ENCODE measurements around the gene NFKB1. TPM values are rescaled to one million over a fixed set of nuclear protein-coding genes. Genes with fewer than 3 reads are reported as not detected.
"Not testable (repeated sequence)": the region's sequence is repeated elsewhere in the genome, so short reads cannot be mapped to it uniquely, and the experiment has no call there.

Gene NFKB1
- total RNA-seq, 5 donors from 2014 or later (not counting 1 experiment from before 2014, with no cell fraction given): 83.0 to 185 (median 92.1) TPM

DNA sequence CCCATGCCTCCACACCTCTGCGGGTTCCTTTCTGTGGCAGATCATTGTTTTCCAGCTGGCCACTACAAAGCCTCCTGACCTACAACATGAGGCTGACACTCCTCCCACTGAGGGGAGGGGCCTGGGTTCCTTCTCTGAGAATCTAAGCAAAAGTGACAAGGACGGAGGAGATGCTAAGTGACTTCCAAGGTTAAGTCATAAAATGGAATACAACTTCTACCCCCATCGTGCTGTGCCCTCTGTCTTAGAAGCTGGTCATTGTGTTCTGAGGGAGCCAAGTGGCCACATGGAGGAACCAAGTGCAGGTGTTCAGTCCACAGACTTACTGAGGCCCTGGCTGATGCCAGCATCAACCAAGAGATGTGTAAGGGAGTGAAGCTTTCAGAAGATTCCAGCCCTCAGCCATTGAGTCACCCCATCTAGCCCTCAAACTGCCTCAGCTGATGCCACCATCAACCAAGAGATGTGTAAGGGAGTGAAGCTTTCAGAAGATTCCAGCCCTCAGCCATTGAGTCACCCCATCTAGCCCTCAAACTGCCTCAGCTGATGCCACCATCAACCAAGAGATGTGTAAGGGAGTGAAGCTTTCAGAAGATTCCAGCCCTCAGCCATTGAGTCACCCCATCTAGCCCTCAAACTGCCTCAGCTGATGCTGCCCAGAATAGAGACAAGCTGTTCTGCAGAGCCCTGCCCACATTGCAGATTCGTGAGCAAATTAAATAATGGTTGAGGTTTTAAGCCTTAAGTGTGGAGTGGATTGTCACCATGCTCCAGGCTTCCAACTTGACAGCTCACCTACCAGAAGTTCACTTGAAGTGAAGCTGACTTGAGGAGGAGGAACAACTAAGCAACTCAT is 118.8 kb downstream of the NFKB1 start:
- not testable (repeated sequence) for H3K4me3 Mint-ChIP-seq; H3K4me3 ChIP-seq (ENCODE audit: control insufficient read depth in 1 of 2, extremely low read depth in 1 of 2, low read length in 1 of 2); DNase-seq; H3K9me3 Mint-ChIP-seq; H3K27ac ChIP-seq (ENCODE audit: low read length); H3K9me3 ChIP-seq; H3K27me3 ChIP-seq (replicated peaks in 1 of 2; ENCODE audit: control insufficient read depth in 2 of 2, extremely low read depth in 1 of 2, insufficient read depth in 2 of 2, low read length in 1 of 2); H3K27me3 Mint-ChIP-seq
- ChIA-PET CTCF (interaction anchor here (0.6 to 1.5 kb wide), 8 partner anchors 8 to 389 kb away, joined by 3 to 4 read pairs (median 3); no protein-coding TSS in a partner anchor), POLR2A (interaction anchor here in 1 of 2 donors (0.9 kb wide), 1 partner anchor 23 kb away, joined by 3 read pairs; no protein-coding TSS in a partner anchor)
- Mint-ChIP-seq H3K4me1 (peaks cover 55 to 63% (median 59%) of the 10 kb centered on the region in 3 donors), H3K36me3 (peaks cover 25% of the 10 kb centered on the region), H3K27ac (peak overlapping the region; percentile 68 to 85)
- peaks cover 5 to 15% of the 10 kb centered on the region in 2 donors for H3K36me3 ChIP-seq (ENCODE audit: control insufficient read depth in 2 of 2, extremely low read depth in 1 of 2, insufficient read depth in 1 of 2, low read length in 1 of 2)
- peak; percentile 17 to 43 (median 30) for ATAC-seq (replicated peaks in 1 of 4)
- WGBS (ENCODE audit: insufficient coverage): 100% methylated on average over 1 of the region's 4 CpGs
- H3K4me1 ChIP-seq (ENCODE audit: control insufficient read depth in 1 of 2, extremely low read depth in 1 of 2, insufficient read depth in 2 of 2, low read length in 2 of 2): peaks cover 13 to 16% of the 10 kb centered on the region in 2 experiments

DNA sequence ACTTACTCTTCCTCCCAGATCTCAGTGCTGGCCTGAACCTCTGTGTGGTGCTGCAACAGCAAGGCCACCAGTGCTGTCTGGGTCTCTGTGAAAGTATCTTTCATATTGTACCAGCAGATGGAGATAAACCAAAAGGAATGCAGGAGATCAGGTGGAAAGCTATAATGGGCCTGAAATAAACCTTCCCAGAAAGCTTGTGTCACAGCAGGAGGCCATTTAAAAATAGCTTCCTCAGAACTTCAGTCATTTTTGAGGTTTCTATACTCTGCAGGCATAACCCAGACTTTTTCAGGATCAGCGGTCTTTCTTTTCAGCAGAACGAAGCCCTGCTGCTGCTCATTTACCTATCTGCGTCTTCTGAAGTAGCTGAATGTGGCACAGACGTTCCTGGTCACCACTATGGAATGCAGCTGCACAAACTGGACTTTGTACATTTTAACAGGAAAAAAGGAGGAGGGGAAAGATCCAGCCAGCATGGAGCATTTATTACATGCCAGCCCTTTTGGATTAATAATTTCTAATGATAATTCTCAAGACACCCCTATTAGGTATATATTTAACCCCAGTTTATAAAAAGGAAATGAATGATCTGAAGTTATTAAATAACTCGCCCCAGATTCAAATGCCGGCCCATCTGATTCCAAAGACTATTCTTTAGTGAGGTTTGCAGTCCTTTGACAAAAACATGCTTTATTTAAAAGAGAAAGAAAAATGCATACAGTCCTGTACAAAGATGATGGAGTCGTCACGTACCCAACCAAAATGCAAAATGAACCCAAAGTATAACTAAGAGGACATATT is 119.7 kb downstream of the NFKB1 start:
- peak in 1 of 35 experiments; percentile 52 for DNase-seq
- peaks cover 13 to 14% of the 10 kb centered on the region in 2 experiments for H3K4me1 ChIP-seq (ENCODE audit: control insufficient read depth in 1 of 2, extremely low read depth in 1 of 2, insufficient read depth in 2 of 2, low read length in 2 of 2)
- H3K27me3 ChIP-seq (replicated peaks in 1 of 2; ENCODE audit: control insufficient read depth in 2 of 2, extremely low read depth in 1 of 2, insufficient read depth in 2 of 2, low read length in 1 of 2): no peaks in the 10 kb centered on the region
- ChIA-PET CTCF (interaction anchor here (0.6 to 1.5 kb wide), 9 partner anchors 8 to 388 kb away, joined by 3 to 4 read pairs (median 3); no protein-coding TSS in a partner anchor), POLR2A (no interaction called here)
- H3K4me3 ChIP-seq (ENCODE audit: control insufficient read depth in 1 of 2, extremely low read depth in 1 of 2, low read length in 1 of 2): no peak overlapping the region
- H3K27ac ChIP-seq (ENCODE audit: low read length): no peak overlapping the region
- peak; percentile 24 to 63 (median 37) for ATAC-seq (replicated peaks in 1 of 4)
- H3K4me3 Mint-ChIP-seq: no peak overlapping the region
- H3K27me3 Mint-ChIP-seq: no peaks in the 10 kb centered on the region
- H3K27ac Mint-ChIP-seq: peak overlapping the region; percentile 68 to 85
- WGBS (ENCODE audit: insufficient coverage): 81% methylated on average over 4 of the region's 8 CpGs
- no peaks in the 10 kb centered on the region for H3K9me3 Mint-ChIP-seq
- peaks cover 56 to 61% (median 60%) of the 10 kb centered on the region in 3 donors for H3K4me1 Mint-ChIP-seq
- H3K36me3 Mint-ChIP-seq: peaks cover 18% of the 10 kb centered on the region
- H3K36me3 ChIP-seq (ENCODE audit: control insufficient read depth in 2 of 2, extremely low read depth in 1 of 2, insufficient read depth in 1 of 2, low read length in 1 of 2): peaks cover 3 to 11% of the 10 kb centered on the region in 2 donors
- H3K9me3 ChIP-seq: no peaks in the 10 kb centered on the region

DNA sequence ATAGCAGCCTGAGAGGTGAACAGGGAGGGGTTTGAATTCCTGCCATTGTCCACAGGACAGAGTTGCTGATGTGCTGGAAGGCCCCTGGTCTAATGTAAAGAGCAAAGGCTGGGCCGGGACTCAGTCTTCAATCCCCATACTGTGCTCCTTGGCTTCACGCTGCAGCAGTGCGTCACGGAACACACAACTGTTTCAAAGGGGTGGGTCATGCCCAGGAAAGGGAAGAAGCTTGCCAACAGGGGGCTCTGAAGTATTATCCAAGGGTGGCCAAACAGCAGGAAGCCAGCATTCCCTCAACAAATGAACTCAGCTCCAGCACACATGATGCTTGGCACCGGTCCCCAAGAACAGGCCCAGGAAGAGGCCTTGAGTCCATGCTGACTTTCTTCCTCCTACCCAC is 122.5 kb downstream of the NFKB1 start:
- ChIA-PET CTCF (interaction anchor here (1.1 to 1.4 kb wide), 3 partner anchors 37 to 384 kb away, joined by 3 read pairs; no protein-coding TSS in a partner anchor), POLR2A (no interaction called here)
- Histone ChIP-seq H3K27ac (ENCODE audit: low read length) (no peak overlapping the region), H3K36me3 (ENCODE audit: control insufficient read depth in 2 of 2, extremely low read depth in 1 of 2, insufficient read depth in 1 of 2, low read length in 1 of 2) (no peaks in the 10 kb centered on the region), H3K27me3 (replicated peaks in 1 of 2; ENCODE audit: control insufficient read depth in 2 of 2, extremely low read depth in 1 of 2, insufficient read depth in 2 of 2, low read length in 1 of 2) (no peaks in the 10 kb centered on the region), H3K4me3 (ENCODE audit: control insufficient read depth in 1 of 2, extremely low read depth in 1 of 2, low read length in 1 of 2) (no peak overlapping the region), H3K9me3 (no peaks in the 10 kb centered on the region), H3K4me1 (ENCODE audit: control insufficient read depth in 1 of 2, extremely low read depth in 1 of 2, insufficient read depth in 2 of 2, low read length in 2 of 2) (peaks cover 2 to 10% of the 10 kb centered on the region in 2 experiments)
- ATAC-seq (replicated peaks in 1 of 4) (no peak), DNase-seq (no peak)
- WGBS (ENCODE audit: insufficient coverage): 86% methylated on average over 3 of the region's 5 CpGs
- Mint-ChIP-seq H3K27me3 (no peaks in the 10 kb centered on the region), H3K9me3 (no peaks in the 10 kb centered on the region), H3K4me1 (peaks cover 63 to 69% (median 68%) of the 10 kb centered on the region in 3 donors), H3K27ac (peak overlapping the region; percentile 6 to 68), H3K36me3 (peaks cover under 1% of the 10 kb centered on the region), H3K4me3 (no peak overlapping the region)

- CTCF ChIA-PET: interaction anchor here (0.6 to 1.4 kb wide), 7 partner anchors 12 to 383 kb away, joined by 3 to 4 read pairs (median 3); no protein-coding TSS in a partner anchor
- Mint-ChIP-seq H3K4me1 (peaks cover 63 to 70% (median 68%) of the 10 kb centered on the region in 3 donors), H3K9me3 (no peaks in the 10 kb centered on the region), H3K36me3 (no peaks in the 10 kb centered on the region), H3K27ac (peak overlapping the region in 1 of 2 donors; percentile 68), H3K27me3 (no peaks in the 10 kb centered on the region), H3K4me3 (peak overlapping the region in 1 of 3 donors; percentile 68)
- POLR2A ChIA-PET: interaction anchor here (0.6 to 0.7 kb wide), 2 partner anchors 12 kb away, joined by 3 to 4 read pairs; no protein-coding TSS in a partner anchor
- 100% methylated on average over 2 of the region's 4 CpGs for WGBS (ENCODE audit: insufficient coverage)
- ATAC-seq (replicated peaks in 1 of 4): no peak
- Histone ChIP-seq H3K36me3 (ENCODE audit: control insufficient read depth in 2 of 2, extremely low read depth in 1 of 2, insufficient read depth in 1 of 2, low read length in 1 of 2) (no peaks in the 10 kb centered on the region), H3K4me3 (ENCODE audit: control insufficient read depth in 1 of 2, extremely low read depth in 1 of 2, low read length in 1 of 2) (no peak overlapping the region), H3K27me3 (replicated peaks in 1 of 2; ENCODE audit: control insufficient read depth in 2 of 2, extremely low read depth in 1 of 2, insufficient read depth in 2 of 2, low read length in 1 of 2) (no peaks in the 10 kb centered on the region), H3K4me1 (ENCODE audit: control insufficient read depth in 1 of 2, extremely low read depth in 1 of 2, insufficient read depth in 2 of 2, low read length in 2 of 2) (peaks cover 10% of the 10 kb centered on the region in 2 experiments), H3K9me3 (no peaks in the 10 kb centered on the region), H3K27ac (ENCODE audit: low read length) (no peak overlapping the region)
- DNase-seq: no peak
Measured at GRCh38 chr4:102624505-102624904, 123.3 kb downstream of the NFKB1 start.

DNA sequence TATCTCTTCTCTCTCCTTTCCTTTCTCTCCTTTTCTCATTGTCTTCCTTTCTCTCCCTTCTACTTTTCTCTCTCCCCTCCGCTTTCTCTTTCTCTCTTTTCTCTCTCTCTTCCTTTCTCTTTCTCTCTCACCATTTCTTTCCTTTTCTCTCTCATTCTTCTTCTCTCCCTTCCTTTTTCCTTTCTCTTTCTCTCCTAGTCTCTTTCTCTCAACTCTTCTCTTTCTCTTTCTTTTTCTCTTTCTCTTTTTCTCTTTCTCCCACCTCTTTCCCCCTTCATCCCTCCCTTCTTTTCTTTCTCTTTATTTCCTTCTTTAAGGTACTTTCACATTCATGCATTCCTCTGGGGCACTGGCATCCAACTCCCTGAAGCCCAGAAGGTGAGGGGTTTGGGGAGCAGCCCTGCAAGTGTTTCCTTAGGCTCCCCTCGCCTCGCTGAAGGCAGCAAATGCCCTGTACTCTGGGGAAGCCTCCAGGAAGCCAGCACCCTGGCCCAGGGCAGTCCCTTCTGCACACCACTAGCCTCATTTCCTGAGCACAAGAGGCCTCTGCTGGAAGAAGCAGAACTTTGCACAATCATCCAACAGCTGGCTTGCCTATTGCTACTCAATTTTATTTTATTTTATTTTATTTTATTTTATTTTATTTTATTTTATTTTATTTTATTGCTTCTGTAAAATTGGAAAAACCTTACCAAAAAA is 124.2 kb downstream of the NFKB1 start:
- 25% methylated on average over 3 of the region's 3 CpGs for WGBS (ENCODE audit: insufficient coverage)
- Mint-ChIP-seq H3K9me3 (no peaks in the 10 kb centered on the region), H3K4me3 (peak overlapping the region; percentile 39 to 68 (median 40)), H3K36me3 (no peaks in the 10 kb centered on the region), H3K27ac (peak overlapping the region; percentile 83 to 89), H3K27me3 (no peaks in the 10 kb centered on the region), H3K4me1 (peaks cover 65 to 73% (median 73%) of the 10 kb centered on the region in 3 donors)
- peaks cover 14 to 18% of the 10 kb centered on the region in 2 experiments for H3K4me1 ChIP-seq (ENCODE audit: control insufficient read depth in 1 of 2, extremely low read depth in 1 of 2, insufficient read depth in 2 of 2, low read length in 2 of 2)
- DNase-seq (peak; percentile 38 to 80 (median 63)), ATAC-seq (replicated peaks in 1 of 4) (peak; percentile 82 to 89 (median 85))
- no peaks in the 10 kb centered on the region for H3K9me3 ChIP-seq
- POLR2A ChIA-PET: interaction anchor here in 1 of 2 donors (0.6 to 0.7 kb wide), 3 partner anchors 12 to 156 kb away, joined by 3 to 6 read pairs (median 4); no protein-coding TSS in a partner anchor
- no peak overlapping the region for H3K4me3 ChIP-seq (ENCODE audit: control insufficient read depth in 1 of 2, extremely low read depth in 1 of 2, low read length in 1 of 2)
- H3K27me3 ChIP-seq (replicated peaks in 1 of 2; ENCODE audit: control insufficient read depth in 2 of 2, extremely low read depth in 1 of 2, insufficient read depth in 2 of 2, low read length in 1 of 2): no peaks in the 10 kb centered on the region
- H3K27ac ChIP-seq (ENCODE audit: low read length): peak overlapping the region; percentile 41
- CTCF ChIA-PET: interaction anchor here (0.6 to 2.8 kb wide), 15 partner anchors 16 to 473 kb away, joined by 3 to 15 read pairs (median 4); no protein-coding TSS in a partner anchor
- H3K36me3 ChIP-seq (ENCODE audit: control insufficient read depth in 2 of 2, extremely low read depth in 1 of 2, insufficient read depth in 1 of 2, low read length in 1 of 2): no peaks in the 10 kb centered on the region

Data from T-cell (primary cell).